Measurements from ENCODE around the gene CSNK1G2.

- TF ChIP-seq POLR2A (IDR thresholded peaks at IDR 0.05), result no peak
- no peak for TF ChIP-seq POLR2AphosphoS5 (IDR thresholded peaks at IDR 0.05)
- no peak for TF ChIP-seq EP300 (IDR thresholded peaks at IDR 0.05; ENCODE audit: low read depth)
- TF ChIP-seq, protein P1, sequence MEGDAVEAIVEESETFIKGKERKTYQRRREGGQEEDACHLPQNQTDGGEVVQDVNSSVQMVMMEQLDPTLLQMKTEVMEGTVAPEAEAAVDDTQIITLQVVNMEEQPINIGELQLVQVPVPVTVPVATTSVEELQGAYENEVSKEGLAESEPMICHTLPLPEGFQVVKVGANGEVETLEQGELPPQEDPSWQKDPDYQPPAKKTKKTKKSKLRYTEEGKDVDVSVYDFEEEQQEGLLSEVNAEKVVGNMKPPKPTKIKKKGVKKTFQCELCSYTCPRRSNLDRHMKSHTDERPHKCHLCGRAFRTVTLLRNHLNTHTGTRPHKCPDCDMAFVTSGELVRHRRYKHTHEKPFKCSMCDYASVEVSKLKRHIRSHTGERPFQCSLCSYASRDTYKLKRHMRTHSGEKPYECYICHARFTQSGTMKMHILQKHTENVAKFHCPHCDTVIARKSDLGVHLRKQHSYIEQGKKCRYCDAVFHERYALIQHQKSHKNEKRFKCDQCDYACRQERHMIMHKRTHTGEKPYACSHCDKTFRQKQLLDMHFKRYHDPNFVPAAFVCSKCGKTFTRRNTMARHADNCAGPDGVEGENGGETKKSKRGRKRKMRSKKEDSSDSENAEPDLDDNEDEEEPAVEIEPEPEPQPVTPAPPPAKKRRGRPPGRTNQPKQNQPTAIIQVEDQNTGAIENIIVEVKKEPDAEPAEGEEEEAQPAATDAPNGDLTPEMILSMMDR (IDR thresholded peaks at IDR 0.05), result no peak
Measured at GRCh38 chr19:1914826-1915341, 26.1 kb upstream of the CSNK1G2 start.
